Activated T-cell treated with anti-CD3 and anti-CD28 coated beads for 4 hours (primary cell): ENCODE results near the gene TTC1.
A peak's percentile ranks its signal among the peaks of the same experiment; 100 is the strongest.
"Not testable (repeated sequence)": the region's sequence is repeated elsewhere in the genome, so short reads cannot be mapped to it uniquely, and the experiment has no call there.

Experiments used
- DNase-seq: peaks from one replicate; pipeline ENCODE4 v3.0.0-alpha.2; 2020

Gene TTC1, protein sequence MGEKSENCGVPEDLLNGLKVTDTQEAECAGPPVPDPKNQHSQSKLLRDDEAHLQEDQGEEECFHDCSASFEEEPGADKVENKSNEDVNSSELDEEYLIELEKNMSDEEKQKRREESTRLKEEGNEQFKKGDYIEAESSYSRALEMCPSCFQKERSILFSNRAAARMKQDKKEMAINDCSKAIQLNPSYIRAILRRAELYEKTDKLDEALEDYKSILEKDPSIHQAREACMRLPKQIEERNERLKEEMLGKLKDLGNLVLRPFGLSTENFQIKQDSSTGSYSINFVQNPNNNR

DNA sequence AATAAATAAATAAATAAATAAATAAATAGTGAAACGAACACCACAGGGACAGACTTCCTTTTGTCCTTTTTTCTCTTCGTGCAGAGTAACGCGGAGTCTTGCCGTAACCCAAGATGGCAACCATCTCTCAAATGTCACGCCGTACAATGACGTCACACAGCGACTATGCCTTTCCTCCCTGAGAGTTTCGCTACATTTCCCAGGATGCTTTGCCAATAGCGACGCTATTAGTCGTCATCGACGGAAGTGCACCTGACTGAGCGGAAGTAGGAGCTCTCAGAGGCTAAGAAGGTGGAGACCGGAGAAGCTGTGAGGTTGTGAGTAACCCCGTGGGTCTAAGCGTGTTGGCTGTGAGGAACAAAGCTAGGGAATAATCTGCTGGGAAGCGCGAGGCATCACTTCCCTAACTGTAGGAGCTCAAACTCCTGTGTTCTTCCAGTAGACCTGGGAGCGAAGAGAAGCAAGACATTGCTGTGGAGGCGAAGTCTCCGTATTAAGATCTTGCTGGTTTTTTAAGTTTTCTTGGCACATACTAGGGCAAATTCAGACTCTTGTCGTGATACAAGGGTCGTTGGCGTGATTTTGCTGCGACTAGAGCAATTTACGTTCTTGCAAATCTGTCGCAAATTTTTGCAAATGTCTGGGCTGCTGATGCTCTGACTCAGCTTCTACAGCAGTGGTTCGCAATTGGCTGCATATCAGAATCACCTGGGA, at the start of gene TTC1:
TTC1 (plus strand) TSS at position 263 of the 714 bp plus-strand sequence. CDS start 1,390 bp downstream, outside the sequence.
- DNase-seq = peak; percentile 92

DNA sequence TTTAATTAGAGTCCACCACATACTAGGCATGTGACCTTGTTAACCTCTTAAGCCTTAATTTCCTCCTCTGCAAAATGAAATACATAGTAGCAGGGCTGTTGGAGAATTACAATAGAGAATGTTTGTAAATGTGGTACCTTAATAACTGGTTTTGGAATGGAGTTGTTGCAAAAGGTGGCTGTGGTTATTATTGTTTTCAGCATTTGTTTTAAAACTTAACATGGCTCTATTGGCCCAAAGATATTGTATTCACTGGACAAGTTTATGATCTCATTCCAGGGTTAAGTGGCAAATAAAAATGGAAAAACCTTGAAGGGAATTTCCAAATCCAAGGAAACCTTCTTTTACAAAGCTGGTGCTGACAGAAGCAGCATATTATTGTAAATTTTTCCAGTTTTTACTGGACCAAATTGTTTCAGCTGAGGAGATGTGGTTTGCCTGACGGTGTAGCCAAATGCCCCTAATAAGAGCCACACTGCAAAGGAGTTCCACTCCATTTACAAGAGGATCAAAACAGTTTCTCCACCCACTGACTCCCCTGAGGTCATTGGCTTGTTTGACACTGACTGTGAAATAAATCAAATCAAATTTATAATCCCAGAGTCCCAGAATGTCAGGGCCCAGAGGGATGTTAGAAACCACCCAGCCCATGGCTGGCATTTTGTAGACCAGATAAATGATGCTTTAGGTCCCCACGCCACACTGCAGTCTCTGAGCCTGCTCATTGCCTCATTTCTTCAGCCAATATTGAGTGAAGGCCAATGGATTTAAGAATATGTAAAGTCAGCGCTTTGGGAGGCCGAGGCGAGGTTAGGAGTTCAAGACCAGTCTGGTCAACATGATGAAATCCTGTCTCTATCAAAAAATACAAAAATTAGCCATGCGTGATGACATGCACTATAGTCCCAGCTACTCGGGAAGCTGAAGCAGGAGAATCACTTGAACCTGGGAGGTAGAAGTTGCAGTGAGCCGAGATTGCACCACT, 47.5 kb upstream of the TTC1 start:
- DNase-seq = no peak

DNA sequence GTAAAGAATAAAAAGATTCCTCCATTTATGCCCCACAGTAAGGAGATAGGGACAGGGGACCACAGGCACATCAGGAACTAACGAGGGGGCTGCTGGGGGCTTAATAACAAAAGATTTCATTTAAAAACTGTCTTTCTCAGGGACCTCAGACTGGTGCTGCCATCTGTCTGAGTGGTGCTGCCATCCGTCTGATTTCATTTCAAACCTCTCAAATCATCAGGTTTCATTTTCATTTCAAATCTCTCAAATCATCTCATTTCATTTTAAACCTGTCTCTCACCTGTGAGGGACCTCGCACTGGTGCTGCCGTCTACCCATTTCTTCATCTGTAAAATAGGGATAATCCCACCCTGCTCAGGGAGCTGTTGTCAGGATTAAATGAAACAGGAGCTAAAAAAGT, 46.7 kb upstream of the TTC1 start:
- DNase-seq = no peak

DNA sequence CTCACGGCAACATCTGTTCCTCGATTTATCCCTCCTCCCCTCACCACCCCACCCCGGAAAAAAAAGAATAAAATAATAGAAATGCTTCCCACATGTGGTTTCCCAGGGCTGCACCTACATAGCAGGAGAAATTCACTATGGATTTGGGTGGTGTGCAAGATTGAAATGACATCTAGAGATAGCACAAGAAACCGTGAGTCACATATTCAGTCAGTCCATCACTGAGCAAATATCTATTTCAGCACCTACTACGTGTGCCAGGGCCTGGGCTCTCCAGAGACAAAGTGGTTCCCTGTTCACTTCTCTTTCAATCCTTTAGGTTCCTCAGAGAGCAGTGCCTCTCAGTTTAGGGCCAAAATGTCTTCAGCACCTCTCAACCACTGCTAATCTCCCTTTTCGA, 45.0 kb upstream of the TTC1 start:
- no peak for DNase-seq

DNA sequence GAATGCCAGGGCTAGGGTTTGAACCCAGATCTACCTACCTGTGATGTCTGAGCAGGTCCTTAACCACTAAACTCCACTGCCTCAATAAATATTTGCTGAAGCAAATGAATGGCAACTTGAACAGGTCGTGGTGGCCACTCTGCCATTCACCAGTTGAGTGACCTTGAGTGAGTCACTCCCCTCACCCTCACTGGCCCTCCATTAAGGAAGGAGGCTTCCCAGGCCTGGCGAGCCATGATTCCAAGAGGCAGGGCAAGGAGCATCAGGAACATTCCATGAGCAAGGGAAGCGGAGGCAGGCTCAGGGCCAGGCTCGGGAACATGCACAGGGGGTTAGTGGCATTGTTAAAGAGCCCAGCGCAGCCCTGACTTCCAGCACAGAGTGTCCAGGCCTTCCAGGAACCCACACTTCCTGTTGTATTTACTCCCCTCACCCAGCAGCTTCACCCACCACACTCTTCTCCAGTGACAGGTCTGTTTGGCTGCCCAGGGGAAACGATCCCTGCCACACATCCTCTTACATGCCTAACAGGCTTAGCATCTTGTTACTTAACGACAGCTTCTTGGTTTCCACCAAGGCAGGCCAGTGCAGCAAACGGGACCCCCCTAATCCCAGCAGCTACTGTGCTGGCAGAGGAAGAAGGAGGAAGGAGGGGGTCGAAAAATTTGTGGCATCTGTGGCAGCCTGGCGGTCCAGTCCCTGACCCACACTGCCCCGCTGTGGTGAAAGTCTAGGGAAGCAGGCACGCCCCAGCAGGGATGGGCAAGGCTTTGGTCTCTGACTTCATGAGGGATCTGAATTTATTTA, 43.7 kb upstream of the TTC1 start:
- DNase-seq = no peak

DNA sequence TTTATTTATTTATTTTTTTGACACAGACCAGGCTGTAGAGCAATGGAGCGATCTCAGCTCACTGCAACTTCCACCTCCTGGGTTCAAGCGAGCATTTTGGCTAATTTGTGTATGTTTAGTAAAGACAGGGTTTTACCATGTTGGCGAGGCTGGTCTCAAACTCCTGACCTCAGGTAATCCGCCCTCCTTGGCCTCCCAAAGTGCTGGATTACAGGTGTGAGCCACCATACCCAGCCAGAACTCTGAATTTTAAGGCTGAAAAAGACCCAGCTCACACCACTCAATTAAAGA, 43.2 kb upstream of the TTC1 start:
- not testable (repeated sequence) for DNase-seq

DNA sequence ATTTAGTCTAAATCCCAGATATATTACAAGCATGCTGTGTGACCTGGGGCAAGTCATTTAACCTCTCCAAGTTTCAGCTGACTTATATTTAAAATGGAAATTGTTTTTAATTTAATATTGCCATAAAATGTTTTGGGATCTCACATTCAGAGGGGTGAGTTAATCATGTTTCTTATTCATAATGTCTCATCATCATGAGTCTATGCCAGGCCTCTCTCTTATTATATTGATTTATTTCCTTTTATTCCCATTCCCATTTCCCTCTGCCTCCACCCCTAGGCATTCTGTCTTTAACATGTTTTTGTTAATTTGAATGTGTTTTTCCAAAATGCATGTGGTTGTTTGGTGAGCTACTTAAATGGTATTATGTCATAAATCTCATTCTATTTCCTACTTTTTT, 39.0 kb upstream of the TTC1 start:
- DNase-seq = no peak

DNA sequence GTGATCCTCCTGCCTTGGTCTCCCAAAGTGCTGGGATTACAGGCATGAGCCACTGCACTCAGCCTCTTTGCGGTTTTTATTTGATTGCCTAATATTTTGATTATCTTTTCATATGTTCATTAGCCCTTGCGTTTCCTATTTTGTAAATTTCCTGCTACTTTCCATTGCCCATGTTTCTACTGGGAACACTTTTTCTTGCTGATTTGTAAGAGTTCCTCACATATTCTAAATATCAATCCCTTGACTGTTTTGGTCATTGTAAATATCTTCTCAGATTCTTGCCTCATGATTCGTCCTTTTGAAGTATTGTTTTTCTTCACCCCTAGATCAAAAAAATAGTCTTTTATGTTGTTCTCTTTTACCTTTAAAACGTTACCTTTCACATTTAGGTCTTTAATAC, 37.9 kb upstream of the TTC1 start:
- DNase-seq = no peak

DNA sequence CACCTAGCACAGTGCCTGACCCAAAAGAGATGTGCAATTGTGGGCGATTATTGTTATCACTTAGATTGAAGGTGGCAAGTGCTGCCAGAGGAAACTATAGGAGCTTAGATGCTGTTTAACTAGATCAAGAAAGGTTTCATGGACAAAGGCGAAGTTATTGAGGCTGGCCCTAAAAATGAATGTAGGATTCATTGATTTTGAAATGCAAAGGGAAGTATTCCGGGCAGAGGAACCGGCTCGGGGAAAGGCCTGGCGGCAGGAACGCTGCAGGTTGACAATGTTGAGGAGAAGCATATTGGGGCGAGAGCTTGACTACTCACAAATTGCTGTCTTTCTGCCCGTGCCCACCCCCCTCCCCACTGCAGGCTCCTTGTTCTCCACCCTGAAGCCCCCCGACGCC, 37.4 kb upstream of the TTC1 start:
- DNase-seq = no peak

DNA sequence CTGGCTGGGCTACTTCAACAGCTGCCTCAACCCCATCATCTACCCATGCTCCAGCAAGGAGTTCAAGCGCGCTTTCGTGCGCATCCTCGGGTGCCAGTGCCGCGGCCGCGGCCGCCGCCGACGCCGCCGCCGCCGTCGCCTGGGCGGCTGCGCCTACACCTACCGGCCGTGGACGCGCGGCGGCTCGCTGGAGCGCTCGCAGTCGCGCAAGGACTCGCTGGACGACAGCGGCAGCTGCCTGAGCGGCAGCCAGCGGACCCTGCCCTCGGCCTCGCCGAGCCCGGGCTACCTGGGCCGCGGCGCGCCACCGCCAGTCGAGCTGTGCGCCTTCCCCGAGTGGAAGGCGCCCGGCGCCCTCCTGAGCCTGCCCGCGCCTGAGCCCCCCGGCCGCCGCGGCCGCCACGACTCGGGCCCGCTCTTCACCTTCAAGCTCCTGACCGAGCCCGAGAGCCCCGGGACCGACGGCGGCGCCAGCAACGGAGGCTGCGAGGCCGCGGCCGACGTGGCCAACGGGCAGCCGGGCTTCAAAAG, 36.9 kb upstream of the TTC1 start:
- DNase-seq = no peak

DNA sequence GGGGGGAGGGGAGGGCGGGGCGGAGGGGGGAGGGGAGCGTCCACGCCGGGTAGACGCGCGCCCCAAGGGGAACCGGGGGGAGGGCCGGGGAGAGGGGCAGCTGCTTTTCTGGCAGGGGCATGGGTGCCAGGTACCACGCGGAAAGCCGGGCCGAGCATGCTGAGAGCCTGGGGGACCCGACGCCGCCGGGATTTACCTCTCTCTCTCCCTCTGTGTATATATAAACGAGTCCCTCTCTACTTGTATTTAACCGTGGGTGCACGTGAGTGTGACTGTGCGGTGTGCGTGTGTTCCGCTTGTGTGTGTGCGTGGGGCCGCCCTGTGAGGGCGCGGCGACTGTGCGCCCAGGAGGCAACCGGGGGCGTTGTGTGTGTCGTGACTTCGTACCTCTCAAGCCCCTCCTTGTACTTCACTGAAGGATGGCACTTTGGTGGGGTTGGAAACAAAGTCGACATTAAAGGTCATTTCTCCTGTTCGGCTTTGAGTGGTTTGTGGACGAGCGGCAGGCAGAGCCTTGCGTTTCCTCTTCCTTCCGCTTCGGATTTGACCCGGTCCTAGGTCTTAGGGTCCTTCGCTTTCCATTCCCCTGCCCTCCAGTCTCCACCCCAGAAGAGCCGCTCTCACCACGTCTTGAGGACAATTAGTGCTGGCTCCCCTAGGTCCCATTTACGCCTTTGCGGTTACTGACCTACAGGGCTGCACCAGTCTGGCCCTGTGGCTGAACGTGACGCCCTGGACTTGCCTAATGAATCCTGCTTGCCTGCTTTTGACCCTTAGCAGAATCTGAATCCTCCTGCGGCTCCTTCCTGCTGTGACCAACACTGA, 36.2 kb upstream of the TTC1 start:
- no peak for DNase-seq

DNA sequence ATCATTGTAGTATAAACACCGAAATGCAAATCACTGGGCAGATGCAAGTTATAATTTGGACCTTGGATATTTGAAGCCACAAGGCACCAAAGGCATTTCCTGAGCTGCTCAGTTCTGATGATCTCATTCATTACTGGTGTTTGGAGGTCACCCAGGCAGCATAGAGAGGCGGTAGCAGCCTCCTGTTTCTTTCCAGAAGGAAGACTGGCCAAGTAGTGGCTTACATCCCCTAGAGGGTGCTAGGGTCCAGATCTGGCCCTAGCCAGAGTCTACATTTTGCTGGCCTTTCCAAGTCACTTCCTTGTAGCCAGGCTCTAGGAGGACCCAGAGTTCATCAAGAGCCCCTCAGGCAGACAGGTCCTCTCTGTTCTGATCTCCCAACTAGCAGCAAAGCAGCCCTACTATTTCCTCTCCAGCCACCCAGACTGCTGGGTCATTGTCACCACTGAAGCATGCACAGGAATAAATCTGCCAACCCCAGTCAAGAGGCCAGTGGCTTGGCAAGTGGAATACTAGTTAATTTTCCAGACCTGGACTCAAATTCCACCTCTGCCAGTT, 33.4 kb upstream of the TTC1 start:
- no peak for DNase-seq

DNA sequence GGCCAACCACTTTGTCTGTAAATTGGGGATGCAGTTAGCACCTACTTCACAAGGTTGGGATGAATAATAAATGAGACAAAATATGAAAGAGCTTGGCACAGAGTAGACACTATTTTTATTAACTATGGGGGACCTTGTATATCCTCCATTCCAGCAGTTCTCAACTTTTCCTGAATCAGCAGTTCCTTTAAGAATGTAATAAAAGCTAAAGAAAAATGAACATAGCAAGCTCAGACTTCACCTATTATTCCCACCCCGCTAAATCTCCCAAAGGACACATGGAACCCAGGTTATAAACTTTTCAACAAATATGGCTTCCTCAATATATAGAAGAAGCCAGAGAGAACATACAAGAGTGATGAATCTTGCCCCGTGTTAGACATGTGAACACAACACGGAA, 32.0 kb upstream of the TTC1 start:
- DNase-seq = no peak

DNA sequence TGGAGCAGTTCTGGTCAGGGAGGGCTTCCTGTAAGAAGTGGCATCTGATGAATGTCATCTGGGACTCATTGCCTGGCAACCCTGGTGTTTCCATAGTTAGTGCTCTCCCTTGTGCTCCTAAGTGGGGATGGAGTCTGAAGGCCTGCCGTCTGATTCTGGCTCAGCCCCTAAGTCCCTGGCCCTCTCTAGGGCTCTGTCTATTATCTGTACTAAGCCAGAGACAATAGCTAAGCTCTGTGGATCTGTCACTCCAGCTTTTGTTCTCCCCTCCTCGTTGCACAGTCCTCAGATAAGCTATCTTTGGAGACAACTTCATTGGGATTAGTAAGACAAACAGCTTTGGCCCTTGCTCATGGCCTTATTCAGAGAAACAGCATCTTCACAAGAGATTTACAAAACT, 30.6 kb upstream of the TTC1 start:
- no peak for DNase-seq

DNA sequence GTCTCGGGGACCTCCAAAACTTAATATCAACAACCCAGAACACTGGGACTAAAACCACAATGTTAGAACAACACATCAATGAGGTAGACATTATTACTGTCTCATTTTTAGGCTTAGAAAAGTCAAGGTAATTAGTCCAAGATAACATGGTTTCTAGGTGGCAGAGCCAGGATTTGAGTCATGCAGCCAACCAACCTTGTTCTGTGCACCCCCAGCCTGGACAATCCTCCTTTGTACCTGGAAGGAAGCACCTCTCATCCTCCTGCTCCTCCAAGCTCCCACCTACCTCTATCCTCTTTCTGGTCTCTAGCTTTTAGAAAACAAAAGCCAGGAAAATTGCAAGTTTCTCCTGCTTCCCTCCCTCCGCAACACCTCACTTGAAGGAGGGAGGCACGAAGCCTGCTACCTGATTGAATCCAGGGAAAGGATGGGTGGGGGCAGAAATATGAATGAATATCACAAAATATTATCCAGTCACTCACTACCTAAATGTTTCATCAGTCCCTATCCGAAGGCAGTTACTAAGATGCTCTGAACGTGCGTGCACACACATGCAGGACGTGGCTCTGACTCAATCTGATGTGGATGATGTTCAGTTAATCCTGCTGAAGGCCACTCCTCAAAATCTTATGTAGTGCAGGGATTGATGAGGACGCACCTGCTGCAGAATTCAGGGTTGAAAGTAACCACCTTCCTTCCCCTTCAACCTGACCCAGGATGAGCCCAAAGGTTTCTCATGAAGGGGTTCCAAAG, 26.3 kb upstream of the TTC1 start:
- no peak for DNase-seq

DNA sequence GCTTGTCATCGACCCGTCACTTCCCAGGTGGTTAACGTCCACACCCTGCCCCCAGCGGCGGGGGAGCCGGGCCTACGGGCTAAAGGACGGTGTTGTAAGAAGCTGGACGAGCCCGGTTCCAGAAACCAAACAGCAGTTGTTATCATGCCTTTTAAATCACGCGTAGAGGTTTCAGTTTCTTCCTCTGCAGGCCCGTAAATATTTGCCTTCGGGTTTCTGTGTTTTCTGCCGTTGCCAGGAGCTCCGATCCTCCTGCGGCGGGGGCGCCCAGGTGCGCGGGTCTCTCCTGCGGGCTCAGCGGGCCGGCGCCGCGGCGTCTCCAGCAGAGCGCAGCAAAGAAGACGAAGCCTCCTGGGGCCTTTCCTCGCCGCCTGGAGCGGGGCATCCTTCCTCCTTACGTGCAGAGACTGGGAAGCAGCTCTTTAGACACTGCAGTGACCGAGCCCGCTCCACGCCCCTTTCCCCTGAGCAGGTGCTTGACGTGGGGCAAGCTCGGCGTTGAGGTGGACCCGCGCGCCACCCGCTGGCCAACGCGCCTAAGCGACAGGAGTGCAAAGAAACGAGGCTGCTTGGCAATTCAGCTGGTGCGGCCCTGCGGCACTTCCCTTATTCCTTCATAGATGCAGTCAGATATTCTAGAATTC, 21.8 kb upstream of the TTC1 start:
- peak; percentile 61 for DNase-seq

DNA sequence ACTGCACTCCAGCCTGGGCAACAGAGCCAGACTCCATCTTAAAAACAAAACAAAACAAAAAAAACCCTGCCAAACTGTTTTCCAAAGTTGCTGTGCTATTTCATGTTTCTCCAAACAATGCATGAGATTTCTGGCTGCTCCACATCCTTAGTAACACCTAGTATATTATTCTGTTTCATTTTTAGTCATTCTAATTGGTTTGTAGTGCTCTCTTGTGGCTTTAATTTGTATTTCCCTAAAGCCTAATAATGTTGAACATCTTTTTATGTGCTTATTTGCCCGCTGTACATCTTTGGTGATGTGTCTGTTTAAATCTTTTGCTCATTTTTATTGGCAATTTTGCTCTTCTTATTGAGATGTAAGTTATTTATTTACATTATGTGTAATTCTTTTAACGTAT, 18.4 kb upstream of the TTC1 start:
- DNase-seq = no peak

DNA sequence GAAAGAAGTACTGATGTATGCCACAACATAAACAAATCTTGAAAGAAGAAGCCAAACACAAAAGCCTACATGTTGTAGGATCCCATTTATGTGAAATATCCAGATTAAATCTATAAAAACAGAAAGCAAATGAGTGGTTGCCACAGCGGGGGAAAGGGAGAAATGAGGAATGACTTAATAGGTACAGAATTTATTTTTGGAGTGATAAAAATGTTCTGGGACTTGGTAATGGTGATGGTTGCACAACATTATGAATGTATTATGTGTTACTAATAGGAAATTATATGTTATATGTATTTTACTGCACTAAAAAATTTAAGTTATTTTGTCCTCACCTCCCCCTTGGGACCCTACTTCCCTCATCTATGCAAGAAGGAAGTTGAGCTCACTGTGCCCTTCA, 16.4 kb upstream of the TTC1 start:
- DNase-seq = no peak

DNA sequence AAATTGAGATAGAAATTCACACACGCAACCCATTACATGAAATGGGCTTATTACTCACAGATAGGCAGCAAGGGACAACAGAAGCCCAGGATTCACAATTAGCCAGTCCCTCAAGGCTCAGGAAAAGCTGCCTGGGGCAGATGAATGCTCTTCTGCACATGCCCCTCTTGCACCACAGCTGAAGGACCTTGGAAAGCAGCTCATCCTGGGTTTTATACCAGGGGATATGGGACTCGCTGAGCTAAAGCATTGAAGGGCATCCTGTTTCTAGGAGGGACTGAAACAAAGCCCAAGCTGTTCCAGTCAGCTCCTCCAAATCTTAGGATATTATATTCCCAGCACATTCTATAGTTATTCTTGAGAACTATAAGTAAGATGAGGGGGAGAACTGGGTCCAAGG, 15.7 kb upstream of the TTC1 start:
- no peak for DNase-seq

DNA sequence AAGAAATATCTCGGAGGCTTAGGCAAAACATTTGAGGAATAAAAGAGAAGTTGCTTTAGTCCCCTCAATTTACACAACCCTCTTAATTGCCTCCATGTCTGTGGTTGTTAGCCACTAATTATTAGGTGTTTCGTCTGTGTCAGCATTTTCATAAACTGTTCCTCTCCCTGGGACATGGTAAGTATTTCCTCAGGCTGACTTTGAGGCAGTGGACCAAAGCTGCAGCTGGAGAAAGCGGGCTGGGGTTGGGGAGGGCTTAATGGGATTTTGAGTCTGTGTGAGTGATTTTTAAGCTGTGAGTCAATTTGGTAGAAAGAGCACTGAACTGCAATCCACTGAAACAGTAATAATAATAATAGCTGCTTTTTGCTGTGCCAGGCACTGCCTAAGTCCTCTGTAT, 13.0 kb upstream of the TTC1 start:
- no peak for DNase-seq
